Measurements from ENCODE around the gene TNFRSF14.

DNA sequence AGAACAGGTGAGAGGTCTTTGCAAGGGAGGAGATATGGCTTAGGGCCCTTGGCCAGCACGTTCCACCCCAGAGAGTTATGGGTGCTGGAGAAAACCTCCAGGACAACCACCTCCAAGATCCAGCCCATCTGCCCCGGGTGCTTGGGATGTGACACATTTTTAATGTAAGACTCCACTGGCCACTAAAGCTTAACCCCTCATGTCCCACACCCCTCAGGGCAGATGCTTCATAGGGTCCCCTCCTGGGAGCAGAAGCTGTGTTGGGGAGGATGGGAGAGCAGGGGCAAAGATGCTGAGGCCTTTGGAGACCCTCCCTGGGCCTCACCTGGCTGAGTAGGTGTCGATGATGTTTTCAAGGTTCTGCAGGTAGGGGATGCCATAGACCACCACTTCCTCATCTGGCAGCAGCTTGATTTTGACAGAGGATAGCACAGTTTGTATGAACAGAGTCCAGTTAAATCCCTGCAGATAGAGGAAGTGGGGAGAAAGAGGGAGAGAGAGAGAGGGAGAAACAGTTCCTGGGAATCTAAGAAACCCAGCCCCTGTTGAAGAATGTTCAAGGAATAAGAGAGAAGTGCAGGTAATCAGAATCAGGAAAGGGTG lies 42.3 kb downstream of the TNFRSF14 start:
- TF ChIP-seq, protein P1, sequence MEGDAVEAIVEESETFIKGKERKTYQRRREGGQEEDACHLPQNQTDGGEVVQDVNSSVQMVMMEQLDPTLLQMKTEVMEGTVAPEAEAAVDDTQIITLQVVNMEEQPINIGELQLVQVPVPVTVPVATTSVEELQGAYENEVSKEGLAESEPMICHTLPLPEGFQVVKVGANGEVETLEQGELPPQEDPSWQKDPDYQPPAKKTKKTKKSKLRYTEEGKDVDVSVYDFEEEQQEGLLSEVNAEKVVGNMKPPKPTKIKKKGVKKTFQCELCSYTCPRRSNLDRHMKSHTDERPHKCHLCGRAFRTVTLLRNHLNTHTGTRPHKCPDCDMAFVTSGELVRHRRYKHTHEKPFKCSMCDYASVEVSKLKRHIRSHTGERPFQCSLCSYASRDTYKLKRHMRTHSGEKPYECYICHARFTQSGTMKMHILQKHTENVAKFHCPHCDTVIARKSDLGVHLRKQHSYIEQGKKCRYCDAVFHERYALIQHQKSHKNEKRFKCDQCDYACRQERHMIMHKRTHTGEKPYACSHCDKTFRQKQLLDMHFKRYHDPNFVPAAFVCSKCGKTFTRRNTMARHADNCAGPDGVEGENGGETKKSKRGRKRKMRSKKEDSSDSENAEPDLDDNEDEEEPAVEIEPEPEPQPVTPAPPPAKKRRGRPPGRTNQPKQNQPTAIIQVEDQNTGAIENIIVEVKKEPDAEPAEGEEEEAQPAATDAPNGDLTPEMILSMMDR (conservative IDR thresholded peaks at IDR 0.05), result no peak
- no peak for TF ChIP-seq ZFX (IDR thresholded peaks at IDR 0.05)
